ENCODE results near the gene BUD13.
"Not testable (repeated sequence)": the region's sequence is repeated elsewhere in the genome, so short reads cannot be mapped to it uniquely, and the experiment has no call there.

The BUD13 gene

GRCh38 chr11:116776522-116776984 lies 3.8 kb upstream of the BUD13 start:
- no peak for TF ChIP-seq CTCF (IDR thresholded peaks at IDR 0.05; ENCODE audit: insufficient read depth, low read depth, low read length, missing control alignments)
- no peak overlapping the region for H3K4me3 ChIP-seq (ENCODE audit: low read depth, low read length)
- DNase-seq (ENCODE audit: low read depth) = no peak

DNA sequence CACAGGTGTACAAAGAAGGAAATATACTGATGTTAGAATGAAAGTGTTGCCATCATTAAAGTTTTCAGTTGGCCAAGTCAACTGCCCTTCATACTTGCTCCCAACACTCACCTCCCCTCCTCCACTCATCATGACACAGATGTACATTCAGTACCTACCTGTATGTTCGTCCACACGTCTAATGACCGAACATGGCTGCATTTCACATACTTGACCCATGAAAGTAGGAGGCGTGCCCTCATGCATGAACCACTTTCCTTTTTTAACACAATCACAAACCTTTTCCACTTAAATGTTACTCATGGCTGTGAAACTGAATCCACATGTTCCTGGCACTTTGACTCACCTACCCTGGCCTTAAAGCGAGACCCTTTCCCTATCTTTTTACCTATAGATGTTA lies 3.2 kb upstream of the BUD13 start:
- no peak overlapping the region for H3K4me3 ChIP-seq (ENCODE audit: low read depth, low read length)
- TF ChIP-seq CTCF (IDR thresholded peaks at IDR 0.05; ENCODE audit: insufficient read depth, low read depth, low read length, missing control alignments) = no peak
- no peak for DNase-seq (ENCODE audit: low read depth)

DNA sequence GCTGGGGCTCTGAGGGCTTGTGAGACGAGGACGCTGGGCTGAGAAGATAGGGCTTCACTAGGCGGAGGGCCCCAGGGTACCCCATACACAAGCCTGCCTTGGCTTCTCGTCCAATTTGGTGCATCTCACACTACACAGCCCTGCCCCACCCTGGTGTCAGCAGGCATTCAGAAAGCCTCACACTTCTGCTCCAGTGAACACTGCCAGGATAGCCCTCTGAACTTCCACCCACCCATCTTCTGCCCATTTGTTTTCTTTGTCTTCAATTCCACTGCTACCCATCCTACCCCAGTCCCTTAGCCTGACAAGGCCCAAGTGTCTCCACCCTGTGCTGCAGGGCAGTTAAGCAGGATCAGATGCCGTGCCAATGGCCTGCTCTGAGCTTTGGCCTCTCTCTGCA lies 1.9 kb upstream of the BUD13 start:
- DNase-seq (ENCODE audit: low read depth) = no peak
- no peak for TF ChIP-seq CTCF (IDR thresholded peaks at IDR 0.05; ENCODE audit: insufficient read depth, low read depth, low read length, missing control alignments)

DNA sequence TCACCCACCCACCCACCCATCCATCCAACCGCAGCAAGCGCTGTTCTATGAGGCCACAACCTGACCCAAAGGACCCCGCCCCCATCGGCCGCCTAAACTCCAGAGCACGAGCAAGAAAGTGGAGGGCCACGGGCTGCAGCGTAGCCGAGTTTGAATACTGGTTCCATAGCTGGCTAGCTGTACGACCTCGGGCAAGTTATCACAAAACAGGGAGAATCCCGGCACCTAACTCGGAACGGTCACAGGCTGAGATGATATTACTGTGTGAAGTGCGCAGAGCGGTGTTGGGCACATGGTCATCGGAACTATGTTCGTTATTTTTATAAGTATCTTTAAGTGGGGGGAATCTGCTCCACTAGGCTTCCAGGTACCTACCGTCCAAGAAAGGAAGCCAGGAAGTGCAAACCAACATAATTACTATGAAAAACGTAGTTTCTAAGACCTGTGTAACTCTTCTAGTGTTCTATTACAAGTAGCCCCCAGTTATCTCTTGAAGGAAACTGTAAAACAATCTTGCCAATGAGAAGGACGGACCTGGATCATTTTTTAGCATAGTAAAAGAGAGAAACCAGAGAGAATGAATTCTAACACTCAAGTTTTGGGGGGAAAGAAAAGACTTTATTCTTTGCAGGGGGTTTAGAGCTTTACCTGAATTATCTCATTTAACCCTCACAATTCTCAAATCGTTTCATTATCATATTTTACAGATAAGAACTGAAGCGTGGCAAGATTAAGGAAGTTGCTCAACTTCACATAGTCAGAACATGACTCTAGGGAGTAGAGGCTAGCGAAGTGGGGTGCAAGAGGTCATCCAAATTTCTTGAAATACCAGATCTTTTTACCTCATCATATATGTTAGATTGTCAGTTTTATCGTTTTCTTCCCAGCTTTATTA lies 663 bp upstream of the BUD13 start:
- TF ChIP-seq CTCF (IDR thresholded peaks at IDR 0.05; ENCODE audit: insufficient read depth, low read depth, low read length, missing control alignments) = no peak
- H3K4me3 ChIP-seq (ENCODE audit: low read depth, low read length) = peak overlapping the region; percentile 98
- peak; percentile 45 for DNase-seq (ENCODE audit: low read depth)

More for the DNA sequence above, 1.9 kb upstream of the BUD13 start:
- H3K4me3 ChIP-seq (ENCODE audit: low read depth, low read length) = no peak overlapping the region

- no peak for DNase-seq (ENCODE audit: low read depth)
- no peak for TF ChIP-seq CTCF (IDR thresholded peaks at IDR 0.05; ENCODE audit: insufficient read depth, low read depth, low read length, missing control alignments)
- peak overlapping the region; percentile 98 for H3K4me3 ChIP-seq (ENCODE audit: low read depth, low read length)
Observed at GRCh38 chr11:116771935-116772334, 852 bp downstream of the BUD13 start.

DNA sequence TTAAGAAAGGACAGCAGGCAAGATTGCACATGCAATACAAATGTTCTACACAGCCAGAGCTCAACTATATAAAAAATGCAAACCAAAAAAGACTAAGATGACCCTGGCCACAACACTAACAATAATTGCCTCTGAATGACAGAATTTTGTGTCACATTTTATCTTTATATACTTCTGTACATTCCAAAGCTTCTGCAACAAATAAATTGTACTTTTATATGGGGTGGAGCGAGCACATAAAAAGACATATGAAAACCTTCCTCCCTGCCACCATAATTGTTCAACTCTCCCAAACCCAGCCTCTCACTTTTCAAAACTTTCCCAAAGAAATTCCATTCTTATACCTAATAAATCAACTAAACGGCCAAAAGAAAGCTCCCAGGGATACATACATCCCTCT lies 10.7 kb downstream of the BUD13 start:
- H3K4me3 ChIP-seq (ENCODE audit: low read depth, low read length) = no peak overlapping the region
- no peak for TF ChIP-seq CTCF (IDR thresholded peaks at IDR 0.05; ENCODE audit: insufficient read depth, low read depth, low read length, missing control alignments)
- DNase-seq (ENCODE audit: low read depth) = no peak

- not testable (repeated sequence) for DNase-seq (ENCODE audit: low read depth); H3K4me3 ChIP-seq (ENCODE audit: low read depth, low read length)
Observed at GRCh38 chr11:116756044-116756443, 16.7 kb downstream of the BUD13 start.

Measured in GM12865 (cell line).